ENCODE results near the gene IRX5.

The IRX5 gene

DNA sequence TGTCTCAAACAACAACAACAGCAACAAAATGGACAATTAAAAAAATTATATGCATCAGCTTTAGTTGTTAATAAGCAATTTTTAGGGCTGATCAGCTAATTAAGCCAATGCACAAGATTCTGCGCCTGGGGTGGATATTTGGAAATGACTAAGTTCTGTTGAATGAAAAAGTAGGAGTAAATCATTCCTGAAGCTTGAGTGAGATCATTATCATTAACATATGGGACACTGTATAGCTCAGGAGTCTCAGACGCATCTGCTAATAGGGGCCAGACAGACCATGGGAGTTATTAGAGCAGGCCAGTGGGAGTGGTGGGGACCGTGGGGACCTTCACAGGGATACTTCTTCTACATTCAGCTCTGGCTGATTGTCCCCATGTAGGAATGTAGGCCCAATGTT lies 22.8 kb downstream of the IRX5 start:
- DNase-seq = no peak

DNA sequence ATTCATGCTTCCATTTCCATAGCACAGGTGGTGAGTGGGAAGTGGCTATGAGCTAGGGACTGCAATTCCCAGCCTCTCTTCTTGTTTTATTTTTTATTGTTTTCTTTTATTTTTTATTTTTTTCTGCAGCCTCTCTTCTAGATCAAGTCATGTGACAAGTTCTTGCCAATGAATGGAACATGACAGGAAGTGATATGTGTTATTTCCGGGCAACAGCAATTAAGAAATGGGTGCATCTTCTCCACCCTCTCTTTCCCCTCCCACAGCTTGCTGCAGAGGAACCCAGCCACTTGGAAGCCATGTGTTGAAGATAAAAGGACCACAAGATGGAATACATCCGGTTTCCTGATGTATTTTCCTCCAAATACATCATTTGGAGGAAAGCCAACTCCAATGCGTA lies 23.6 kb downstream of the IRX5 start:
- DNase-seq = no peak

DNA sequence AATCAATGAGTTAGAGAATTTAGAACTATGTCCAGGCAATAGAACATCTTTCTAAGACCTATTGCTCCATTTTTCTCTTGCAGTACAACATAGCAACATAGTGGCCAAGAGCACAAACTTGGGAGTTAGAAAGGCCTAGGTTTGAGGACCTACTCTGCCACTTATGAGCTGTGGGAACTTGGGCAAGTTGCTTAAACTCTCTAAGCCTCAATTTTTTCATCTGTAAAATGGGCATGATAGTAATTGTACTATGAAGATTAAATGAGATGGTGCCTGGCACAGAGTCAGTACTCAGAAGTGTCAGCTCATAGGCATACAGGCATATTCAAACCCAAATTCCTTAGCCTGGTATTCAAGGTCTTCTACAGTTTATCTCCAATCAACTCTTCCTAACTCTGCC lies 25.1 kb downstream of the IRX5 start:
- no peak for DNase-seq

DNA sequence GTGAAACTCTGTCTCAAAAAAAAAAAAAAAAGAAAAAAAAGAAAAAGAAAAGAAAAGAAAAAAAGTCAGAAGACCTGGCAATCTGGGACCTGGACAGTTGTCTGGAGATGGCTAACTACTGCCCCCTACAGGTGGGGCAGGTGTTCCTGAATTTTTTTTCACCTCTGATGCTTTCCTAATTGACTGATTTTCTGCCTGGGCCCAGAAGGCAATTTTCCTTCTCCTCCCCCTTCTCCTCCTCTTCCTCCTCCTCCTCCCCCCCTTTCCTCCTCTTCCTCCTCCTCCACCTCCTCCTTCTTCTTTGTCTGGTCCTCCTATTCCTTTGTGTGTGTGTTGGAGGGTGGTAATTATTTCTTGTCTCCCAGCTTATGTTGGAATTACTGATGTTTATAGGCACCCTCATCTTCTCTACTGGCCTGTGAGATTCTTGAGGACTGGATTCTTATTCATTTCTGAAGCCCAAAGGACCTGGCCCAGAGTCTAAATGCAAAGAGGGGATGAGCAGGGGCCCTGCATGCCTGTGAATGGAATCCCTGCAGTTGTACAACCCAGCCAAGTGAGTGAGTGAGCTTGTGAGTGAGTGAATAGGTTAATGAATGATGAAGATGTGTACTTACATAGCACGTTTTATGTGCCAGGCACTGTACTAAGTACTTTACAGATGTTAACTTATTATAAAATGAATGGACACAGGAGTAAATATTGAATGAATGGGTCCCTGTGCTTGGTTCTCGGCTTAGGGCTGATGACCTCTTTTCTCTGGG lies 26.9 kb downstream of the IRX5 start:
- DNase-seq = no peak

DNA sequence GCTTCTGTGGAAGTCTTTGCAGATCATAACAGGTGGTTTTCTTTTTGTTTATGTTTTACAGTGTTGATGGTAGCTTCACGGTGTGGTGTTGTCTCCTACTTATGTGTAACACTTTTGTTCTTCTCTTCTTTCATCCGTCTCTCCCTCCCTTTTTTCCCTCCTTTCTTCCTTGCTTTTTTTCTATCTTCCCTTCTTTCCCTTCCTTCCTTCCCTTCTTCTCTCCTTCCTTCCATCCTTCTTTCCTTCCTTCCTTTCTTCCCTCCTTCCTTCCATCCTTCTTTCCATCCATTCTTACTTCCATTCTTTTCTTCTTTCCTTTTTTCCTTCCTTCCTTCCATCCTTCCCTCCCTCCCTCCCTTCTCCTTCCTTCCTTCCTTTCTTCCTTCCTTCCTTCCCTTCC lies 31.4 kb downstream of the IRX5 start:
- no peak for DNase-seq

DNA sequence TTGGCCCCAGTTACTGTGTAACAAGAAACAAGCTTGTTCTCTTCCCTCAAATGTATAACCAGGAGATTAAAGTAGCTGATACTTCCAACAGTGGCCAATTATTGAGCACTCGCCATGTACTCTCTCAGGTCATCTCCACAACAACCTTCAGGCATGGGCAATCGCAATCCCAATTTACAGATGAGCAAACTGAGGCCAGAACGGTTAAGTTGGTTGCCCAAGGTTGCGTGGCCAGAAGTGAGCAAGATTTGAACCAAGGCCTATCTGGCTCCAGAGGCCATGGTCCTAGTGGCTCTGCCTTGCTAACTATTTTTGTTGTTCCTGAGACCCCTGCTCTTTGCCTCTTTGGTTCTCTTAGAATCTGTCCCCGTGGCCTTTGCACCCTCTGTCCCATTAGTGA lies 33.6 kb downstream of the IRX5 start:
- DNase-seq = no peak

DNA sequence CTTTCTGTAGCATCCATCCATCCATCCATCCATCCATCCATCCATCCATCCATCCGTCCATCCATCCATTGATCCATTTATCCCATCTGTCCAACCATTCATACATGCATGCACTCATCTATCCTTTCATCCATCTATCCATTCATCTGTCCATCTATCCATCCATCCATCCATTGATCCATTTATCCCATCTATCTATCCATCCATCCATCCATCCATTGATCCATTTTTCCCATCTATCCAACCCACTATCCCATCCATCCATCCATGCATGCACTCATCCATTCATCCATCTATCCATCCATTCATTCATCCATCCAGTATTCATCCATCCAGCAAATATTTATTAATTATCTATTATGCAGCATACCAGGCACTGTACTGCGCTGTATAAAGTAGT lies 34.8 kb downstream of the IRX5 start:
- DNase-seq = no peak

DNA sequence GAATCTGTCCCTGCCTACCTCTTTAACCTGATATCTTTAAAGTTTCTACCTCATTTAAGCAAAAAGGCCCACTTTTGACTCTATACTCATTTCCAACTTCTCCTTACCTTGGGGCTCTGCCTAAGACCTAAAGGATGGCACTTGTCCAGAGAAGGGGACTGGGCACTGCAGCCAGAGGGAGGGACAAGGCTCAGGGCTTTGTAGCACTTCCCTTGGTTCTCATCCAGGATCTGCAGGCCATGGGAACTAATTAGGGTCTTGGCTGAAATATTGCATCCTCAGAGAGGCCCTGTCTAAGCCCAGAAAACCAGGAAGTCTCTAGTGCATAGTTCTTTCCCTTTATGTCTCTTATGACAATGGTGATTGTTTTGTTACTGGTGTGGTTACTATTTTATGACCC lies 37.3 kb downstream of the IRX5 start:
- no peak for DNase-seq

DNA sequence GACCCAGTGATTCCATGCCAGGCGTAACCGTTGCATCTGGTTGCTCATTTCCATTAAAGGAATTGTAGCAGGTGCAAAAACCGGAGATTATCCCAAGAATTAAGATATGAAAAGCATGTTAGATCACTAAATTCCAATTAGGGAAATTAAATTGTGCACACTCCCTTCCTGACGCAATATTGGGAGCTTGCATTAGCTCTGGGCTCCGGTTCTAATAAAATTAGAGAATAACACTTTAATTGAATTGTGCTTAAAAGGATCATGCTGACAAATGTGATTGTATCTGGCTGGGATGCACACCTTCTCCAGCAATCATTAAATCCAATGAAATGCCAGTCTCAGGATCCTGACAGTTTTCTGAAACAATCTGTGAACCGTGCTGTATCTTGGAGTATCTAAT lies 38.1 kb downstream of the IRX5 start:
- no peak for DNase-seq

DNA sequence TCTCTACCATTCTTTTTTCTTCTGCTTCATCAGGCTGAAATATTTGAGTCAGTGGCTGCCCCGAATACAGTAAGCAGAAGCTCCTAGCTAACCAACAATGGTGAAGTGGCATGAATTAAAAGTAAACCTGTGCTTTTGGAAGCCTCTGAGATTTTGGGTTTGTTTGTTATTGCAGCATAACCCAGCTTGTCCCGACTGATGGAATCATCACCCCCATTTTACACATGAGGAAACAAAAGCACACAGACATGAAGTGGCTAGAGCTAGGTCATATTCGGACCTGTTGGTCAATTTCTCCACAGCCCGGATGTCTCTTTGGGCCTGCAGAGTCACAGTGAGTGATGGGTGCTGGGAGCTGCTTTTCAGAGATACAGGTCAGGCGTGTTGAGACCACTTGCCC lies 39.4 kb downstream of the IRX5 start:
- DNase-seq = no peak

DNA sequence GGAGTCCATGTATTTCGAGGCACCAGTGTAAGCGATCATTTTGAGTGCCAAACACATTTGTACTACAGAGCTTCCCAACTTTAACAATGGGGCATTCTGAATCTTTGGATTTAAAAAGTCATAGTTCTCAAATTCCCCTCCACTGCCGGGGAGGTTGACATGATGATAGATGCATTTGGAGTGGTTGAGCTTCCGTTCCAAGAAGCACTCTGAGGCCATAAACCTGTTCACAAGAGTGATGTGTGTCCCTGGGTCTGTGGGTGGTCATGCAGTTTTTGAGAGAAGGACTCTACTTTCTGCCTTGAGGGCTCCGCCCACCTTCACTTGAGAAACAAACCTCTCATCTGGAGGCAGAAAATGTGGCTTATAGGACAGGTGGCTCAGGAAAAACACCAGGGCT lies 43.7 kb downstream of the IRX5 start:
- DNase-seq = no peak

DNA sequence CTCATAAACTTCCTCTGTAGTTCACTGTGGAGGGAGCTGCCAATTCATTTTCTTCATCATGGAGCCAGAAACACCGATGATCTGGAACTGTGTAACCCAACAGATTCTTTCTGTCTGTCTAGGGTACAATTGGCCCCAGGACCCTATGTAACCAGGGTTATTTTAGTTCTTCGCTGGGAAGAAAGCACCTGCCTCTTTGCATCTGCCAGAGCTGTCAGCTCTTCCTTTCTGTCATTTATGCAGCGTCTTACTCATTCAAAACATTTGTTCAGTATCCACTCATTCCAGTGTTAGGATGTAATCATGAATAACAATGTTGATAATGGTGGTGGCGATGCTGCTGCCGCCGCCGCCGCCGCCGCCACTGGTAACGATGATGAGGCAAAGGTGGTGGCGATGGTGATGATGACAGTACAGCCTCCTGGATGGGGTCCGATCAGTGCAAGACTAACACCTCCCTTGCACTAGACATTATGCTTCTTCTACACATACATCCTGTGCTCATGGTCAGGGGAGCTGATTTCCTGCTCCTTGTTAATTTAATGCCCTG lies 46.1 kb downstream of the IRX5 start:
- no peak for DNase-seq

DNA sequence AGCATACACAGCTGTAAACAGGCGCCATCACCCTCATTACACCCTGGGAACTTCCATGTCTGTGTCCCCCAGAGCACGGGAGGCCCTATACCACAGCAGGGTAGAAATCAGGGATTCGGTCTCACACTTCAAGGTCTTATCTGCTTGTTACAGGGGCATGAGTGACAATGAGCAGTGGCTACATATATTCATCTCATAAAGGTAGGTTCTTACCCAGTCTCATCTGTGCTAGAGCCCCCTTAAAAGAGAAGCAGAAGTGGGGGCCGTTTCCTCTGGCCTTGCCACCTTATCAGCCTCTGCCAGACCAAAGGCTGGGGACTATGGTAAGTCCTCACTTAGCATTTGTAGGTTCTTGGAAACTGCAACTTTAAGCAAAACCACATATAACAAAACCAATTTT lies 46.5 kb downstream of the IRX5 start:
- no peak for DNase-seq

DNA sequence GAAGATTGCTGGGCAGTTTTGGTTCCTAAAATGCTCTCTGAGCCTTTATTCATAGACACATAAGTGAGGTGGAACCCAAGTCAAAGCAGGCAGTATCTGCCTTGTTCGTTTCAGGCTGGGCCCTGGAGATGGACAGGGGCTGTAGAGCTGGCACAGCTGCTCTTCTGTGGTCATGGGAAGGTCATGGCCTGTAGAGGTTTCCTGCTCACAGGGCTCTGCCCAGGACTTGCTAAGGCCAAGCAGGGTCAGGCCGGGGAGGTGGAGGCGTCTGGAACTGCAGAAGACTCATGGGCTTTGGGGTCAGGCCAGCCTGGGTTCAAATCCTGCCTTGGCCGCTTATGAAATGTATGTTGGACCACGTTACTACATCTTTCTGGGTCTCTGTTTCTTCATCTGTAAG lies 50.2 kb downstream of the IRX5 start:
- no peak for DNase-seq
